SJSA1 (cell line): Measurements from ENCODE around the gene GSTA2. TPM values are rescaled to one million over a fixed set of nuclear protein-coding genes. Genes with fewer than 3 reads are reported as not detected.
"Not testable (repeated sequence)": the region's sequence is repeated elsewhere in the genome, so short reads cannot be mapped to it uniquely, and the experiment has no call there.

Source experiments
- DNase-seq, 2 experiments: peaks; one replicate each; pipeline ENCODE4 v3.0.0-alpha.2; 2015 to 2020; ENCODE audit warnings: low spot score in 2 of 2, low read depth in 1 of 2
- H3K27ac ChIP-seq: fragments of 250-450 bp; sonication (Bioruptor Pico); 2 replicates; pipeline ENCODE4 v1.5.1; 2020; ENCODE audit warnings: mild to moderate bottlenecking, moderate library complexity
- H3K27me3 ChIP-seq: fragments of 250-450 bp; sonication (Bioruptor Pico); replicated peaks from 2 replicates; pipeline ENCODE4 v1.5.1; 2020; ENCODE audit warnings: mild to moderate bottlenecking, moderate library complexity
- H3K36me3 ChIP-seq: fragments of 250-450 bp; sonication (Bioruptor Pico); 2 replicates; pipeline ENCODE4 v1.5.1; 2020; ENCODE audit warnings: mild to moderate bottlenecking
- H3K4me1 ChIP-seq: fragments of 250-450 bp; sonication (Bioruptor Pico); replicated peaks from 2 replicates; pipeline ENCODE4 v1.6.1; 2021; ENCODE audit warnings: mild to moderate bottlenecking
- H3K4me3 ChIP-seq: fragments of 250-450 bp; sonication (Bioruptor Pico); 2 replicates; pipeline ENCODE4 v1.5.1; 2020; ENCODE audit warnings: mild to moderate bottlenecking
- H3K9me3 ChIP-seq: fragments of 250-450 bp; sonication (Bioruptor Pico); replicated peaks from 2 replicates; pipeline ENCODE4 v1.5.1; 2020; ENCODE audit warnings: mild to moderate bottlenecking
- total RNA-seq: library from RNA; depleted of rRNA; stranded (reverse); fragments of >200 nt; shearing (Covaris generic); gene quantifications from 2 replicates; pipeline ENCODE4 v1.2.3, GENCODE V29; 2014; rRNA removed

The GSTA2 gene
- not detected in 2 replicates for total RNA-seq

DNA sequence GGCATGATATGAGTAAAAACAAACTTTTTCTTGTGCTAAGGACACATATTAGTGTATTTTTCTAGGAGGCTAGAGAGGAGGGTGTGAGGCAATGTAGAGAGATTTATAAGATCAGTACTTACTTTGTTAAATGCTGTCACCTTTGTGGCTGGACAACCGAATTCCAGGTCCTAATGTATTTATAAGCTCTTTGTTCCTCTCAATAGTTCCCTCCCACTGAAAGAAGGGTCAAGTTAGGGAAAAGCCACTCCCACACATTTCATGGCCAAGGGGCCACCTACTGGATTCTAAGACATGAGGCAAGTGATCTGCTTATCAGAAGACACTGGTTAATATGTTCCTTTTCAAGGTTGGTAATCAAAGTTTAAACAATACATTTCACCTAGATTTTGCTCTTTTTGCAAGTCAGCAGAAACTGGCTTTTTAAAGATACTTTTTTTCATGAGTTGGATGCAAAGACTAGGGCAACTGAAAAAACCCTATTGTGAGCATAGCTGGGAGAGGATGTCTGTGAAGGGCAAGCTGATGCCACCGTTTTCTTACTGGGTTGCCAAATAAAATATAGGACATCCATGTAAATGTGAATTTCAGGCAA is at the start of gene GSTA2:
TSS of gene GSTA2 (minus strand) at position 154 of the 595 bp plus-strand sequence. CDS start 5,528 bp downstream, outside the sequence.
- not testable (repeated sequence) for H3K36me3 ChIP-seq, DNase-seq, H3K4me3 ChIP-seq, H3K9me3 ChIP-seq, H3K4me1 ChIP-seq, H3K27me3 ChIP-seq, H3K27ac ChIP-seq

GRCh38 chr6:52809777-52810176 is 46.5 kb upstream of the GSTA2 start:
- H3K27ac ChIP-seq, H3K9me3 ChIP-seq, DNase-seq, H3K27me3 ChIP-seq, H3K4me3 ChIP-seq, H3K4me1 ChIP-seq, H3K36me3 ChIP-seq: not testable (repeated sequence)

- H3K4me3 ChIP-seq, result no peak overlapping the region
- DNase-seq, result no peak
- no peak overlapping the region for H3K27ac ChIP-seq
- no peaks in the 10 kb centered on the region for H3K9me3 ChIP-seq
- H3K4me1 ChIP-seq, result no peaks in the 10 kb centered on the region
- no peaks in the 10 kb centered on the region for H3K36me3 ChIP-seq
- no peaks in the 10 kb centered on the region for H3K27me3 ChIP-seq
Measured at GRCh38 chr6:52808660-52809059, 45.4 kb upstream of the GSTA2 start.

- H3K27me3 ChIP-seq, H3K4me1 ChIP-seq, H3K36me3 ChIP-seq, H3K27ac ChIP-seq, H3K4me3 ChIP-seq, H3K9me3 ChIP-seq: not testable (repeated sequence)
- peak in 1 of 2 experiments; percentile 10 for DNase-seq
Measured at GRCh38 chr6:52803668-52804255, 40.5 kb upstream of the GSTA2 start, which contains the start of gene GSTA1. TSS of gene GSTA1 (minus strand) at chr6:52803816. CDS start at chr6:52799267, 4,549 bp downstream.

DNA sequence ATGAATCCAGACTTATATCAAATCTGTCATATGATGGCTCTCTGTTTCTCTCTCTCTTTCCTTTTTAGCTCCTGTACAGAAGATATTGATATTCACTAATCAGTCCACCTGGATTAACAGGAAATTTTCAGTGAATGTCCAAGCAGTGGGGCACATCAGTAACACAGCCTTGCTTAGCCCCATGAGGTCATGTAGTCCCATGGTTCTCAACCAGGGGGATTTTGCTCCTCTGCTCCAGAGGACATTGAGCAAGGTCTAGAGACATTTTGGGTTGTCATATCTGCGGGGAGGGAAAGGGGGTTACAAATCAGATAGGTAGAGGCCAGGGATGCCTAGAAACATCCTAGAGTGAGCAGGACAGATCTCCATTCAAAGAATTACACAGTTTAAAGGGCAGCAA is 39.5 kb upstream of the GSTA2 start:
- Histone ChIP-seq H3K36me3 (no peaks in the 10 kb centered on the region), H3K4me3 (no peak overlapping the region)

GRCh38 chr6:52801188-52801841 is 38.0 kb upstream of the GSTA2 start:
- Histone ChIP-seq H3K9me3 (no peaks in the 10 kb centered on the region), H3K36me3 (no peaks in the 10 kb centered on the region), H3K27me3 (no peaks in the 10 kb centered on the region), H3K4me1 (no peaks in the 10 kb centered on the region), H3K4me3 (no peak overlapping the region), H3K27ac (no peak overlapping the region)
- DNase-seq, result no peak

More for the DNA sequence above, 39.5 kb upstream of the GSTA2 start:
- Histone ChIP-seq H3K4me1 (no peaks in the 10 kb centered on the region), H3K27me3 (no peaks in the 10 kb centered on the region), H3K27ac (no peak overlapping the region), H3K9me3 (no peaks in the 10 kb centered on the region)
- no peak for DNase-seq

DNA sequence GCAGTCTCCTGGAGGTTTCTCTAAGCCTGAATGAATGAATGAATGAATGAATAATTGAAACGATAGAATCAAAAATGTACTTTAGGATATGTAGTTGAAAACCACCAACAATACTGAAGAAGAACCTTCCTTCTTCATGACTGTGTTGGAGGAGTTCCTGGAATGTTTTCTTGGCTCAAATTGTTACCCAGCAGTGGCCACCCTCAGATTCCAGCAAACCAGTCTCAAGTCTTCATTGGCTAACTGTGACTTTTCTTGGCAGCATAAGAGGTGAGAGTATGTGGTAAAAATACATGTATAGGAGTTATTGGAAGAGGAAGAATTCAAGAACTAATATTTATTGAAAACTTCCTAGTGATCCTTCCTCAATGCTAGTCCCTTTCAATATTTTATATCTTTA is 36.0 kb upstream of the GSTA2 start:
- not testable (repeated sequence) for H3K27me3 ChIP-seq, H3K36me3 ChIP-seq, DNase-seq, H3K27ac ChIP-seq, H3K4me3 ChIP-seq, H3K4me1 ChIP-seq, H3K9me3 ChIP-seq

- H3K4me1 ChIP-seq, DNase-seq, H3K36me3 ChIP-seq, H3K27ac ChIP-seq, H3K4me3 ChIP-seq, H3K9me3 ChIP-seq, H3K27me3 ChIP-seq: not testable (repeated sequence)
Measured at GRCh38 chr6:52794366-52794765, 31.1 kb upstream of the GSTA2 start.

DNA sequence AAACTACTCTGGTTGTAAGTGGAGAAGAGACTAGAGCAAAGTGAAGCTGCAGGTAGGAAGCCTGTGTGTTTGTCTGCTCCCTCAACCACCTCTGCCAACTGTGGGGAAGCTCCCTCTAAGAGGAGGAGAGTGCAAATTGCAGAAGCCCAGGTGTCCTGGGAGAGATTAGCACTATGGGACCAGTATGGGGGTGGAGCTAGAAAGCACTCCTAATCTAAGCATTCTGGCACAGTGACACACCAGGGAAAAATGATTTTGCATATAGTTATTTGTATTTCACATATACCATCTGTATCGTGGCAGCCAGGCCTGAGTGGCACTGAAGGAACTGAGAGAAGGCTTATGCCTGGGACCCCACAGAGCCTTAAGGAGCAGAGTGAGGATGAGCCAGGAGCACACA is 27.6 kb upstream of the GSTA2 start:
- peak overlapping the region; percentile 79; the same call in 1 of the 2 replicates for H3K27ac ChIP-seq
- H3K9me3 ChIP-seq, result 0 out of 2 replicates have a peak, but pooled peaks cover 2% of the 10 kb centered on the region
- no peak for DNase-seq
- H3K4me3 ChIP-seq, result no peak overlapping the region
- H3K36me3 ChIP-seq, result no peaks in the 10 kb centered on the region
- peaks cover 26% of the 10 kb centered on the region for H3K4me1 ChIP-seq
- no peaks in the 10 kb centered on the region for H3K27me3 ChIP-seq

- peak; percentile 74 to 77 for DNase-seq
- not testable (repeated sequence) for H3K9me3 ChIP-seq
- peak overlapping the region; percentile 79 for H3K27ac ChIP-seq
Measured at GRCh38 chr6:52789658-52790057, 26.4 kb upstream of the GSTA2 start.

GRCh38 chr6:52788478-52788877 is 25.2 kb upstream of the GSTA2 start:
- peaks cover 26% of the 10 kb centered on the region for H3K4me1 ChIP-seq
- peak overlapping the region; percentile 79 for H3K27ac ChIP-seq
- no peak overlapping the region for H3K4me3 ChIP-seq
- H3K36me3 ChIP-seq, result no peaks in the 10 kb centered on the region
- no peaks in the 10 kb centered on the region for H3K27me3 ChIP-seq
- H3K9me3 ChIP-seq, result 0 out of 2 replicates have a peak, but pooled peaks cover 2% of the 10 kb centered on the region
- DNase-seq, result peak in 1 of 2 experiments; percentile 25

More at GRCh38 chr6:52789658-52790057, 26.4 kb upstream of the GSTA2 start:
- peaks cover 26% of the 10 kb centered on the region for H3K4me1 ChIP-seq
- H3K36me3 ChIP-seq, H3K27me3 ChIP-seq, H3K4me3 ChIP-seq: not testable (repeated sequence)

DNA sequence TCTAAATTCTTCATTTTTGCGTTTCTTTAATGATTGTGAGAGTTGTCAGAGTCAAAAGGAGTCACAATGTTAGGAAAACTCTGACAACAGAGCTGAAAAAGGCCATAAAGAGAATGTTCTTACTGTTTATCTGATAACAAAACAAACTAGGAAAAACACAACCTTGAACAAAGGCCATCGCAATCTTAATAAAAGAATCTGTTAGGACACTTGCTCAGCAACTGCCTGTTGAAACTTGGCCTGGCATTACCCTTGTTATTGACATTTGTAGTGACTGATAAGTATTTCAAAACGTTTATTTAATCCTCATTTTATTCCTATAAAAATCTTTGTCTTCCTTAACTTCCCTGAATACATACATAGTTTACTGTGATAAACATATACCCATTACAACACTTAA is 24.6 kb upstream of the GSTA2 start:
- H3K4me1 ChIP-seq, result peaks cover 27% of the 10 kb centered on the region
- H3K9me3 ChIP-seq, result 0 out of 2 replicates have a peak, but pooled peaks cover 2% of the 10 kb centered on the region
- no peak overlapping the region for H3K4me3 ChIP-seq
- H3K36me3 ChIP-seq, result no peaks in the 10 kb centered on the region
- H3K27ac ChIP-seq, result no peak overlapping the region
- DNase-seq, result no peak
- no peaks in the 10 kb centered on the region for H3K27me3 ChIP-seq

DNA sequence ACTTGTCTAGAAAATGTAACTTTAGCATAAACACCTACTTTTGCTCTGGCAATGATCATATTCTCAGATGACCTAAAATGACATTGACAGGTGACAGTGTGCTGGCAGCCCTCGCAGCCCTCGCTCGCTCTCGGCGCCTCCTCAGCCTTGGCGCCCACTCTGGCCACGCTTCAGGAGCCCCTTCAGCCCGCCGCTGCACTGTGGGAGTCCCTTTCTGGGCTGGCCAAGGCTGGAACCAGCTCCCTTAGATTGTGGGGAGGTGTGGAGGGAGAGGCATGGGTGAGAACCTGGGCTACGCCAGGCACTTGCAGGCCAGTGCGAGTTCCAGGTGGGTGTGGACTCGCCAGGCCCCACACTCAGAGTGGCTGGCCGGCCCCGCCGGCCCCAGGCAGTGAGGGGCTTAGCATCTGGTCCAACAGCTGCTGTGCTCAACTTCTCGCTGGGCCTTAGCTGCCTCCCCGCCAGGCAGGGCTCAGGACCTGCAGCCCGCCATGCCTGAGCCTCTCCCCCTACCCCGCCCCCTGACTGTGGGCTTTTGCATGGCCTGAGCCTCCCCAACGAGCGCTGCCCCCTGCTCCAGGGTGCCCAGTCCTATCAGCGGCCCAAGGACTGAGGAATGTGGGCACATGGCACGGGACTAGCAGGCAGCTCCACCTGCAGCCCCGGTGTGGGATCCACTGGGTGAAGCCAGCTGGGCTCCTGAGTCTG is 23.1 kb upstream of the GSTA2 start:
- Histone ChIP-seq H3K27me3 (no peaks in the 10 kb centered on the region), H3K4me1 (peaks cover 29% of the 10 kb centered on the region), H3K27ac (no peak overlapping the region), H3K36me3 (no peaks in the 10 kb centered on the region), H3K9me3 (0 out of 2 replicates have a peak, but pooled peaks cover 2% of the 10 kb centered on the region), H3K4me3 (no peak overlapping the region)
- no peak for DNase-seq
